ENCODE results near the gene CCDC80. TPM values are rescaled to one million over a fixed set of nuclear protein-coding genes. Genes with fewer than 3 reads are reported as not detected.

Gene CCDC80
- total RNA-seq, 4 donors from 2014 or later, result 29.7 to 207 (median 120) TPM

- Histone ChIP-seq H3K27me3 (no peaks in the 10 kb centered on the region), H3K9me3 (no peaks in the 10 kb centered on the region), H3K4me1 (no peaks in the 10 kb centered on the region), H3K36me3 (no peaks in the 10 kb centered on the region), H3K4me3 (no peak overlapping the region), H3K27ac (no peak overlapping the region)
- TF ChIP-seq, protein P1, sequence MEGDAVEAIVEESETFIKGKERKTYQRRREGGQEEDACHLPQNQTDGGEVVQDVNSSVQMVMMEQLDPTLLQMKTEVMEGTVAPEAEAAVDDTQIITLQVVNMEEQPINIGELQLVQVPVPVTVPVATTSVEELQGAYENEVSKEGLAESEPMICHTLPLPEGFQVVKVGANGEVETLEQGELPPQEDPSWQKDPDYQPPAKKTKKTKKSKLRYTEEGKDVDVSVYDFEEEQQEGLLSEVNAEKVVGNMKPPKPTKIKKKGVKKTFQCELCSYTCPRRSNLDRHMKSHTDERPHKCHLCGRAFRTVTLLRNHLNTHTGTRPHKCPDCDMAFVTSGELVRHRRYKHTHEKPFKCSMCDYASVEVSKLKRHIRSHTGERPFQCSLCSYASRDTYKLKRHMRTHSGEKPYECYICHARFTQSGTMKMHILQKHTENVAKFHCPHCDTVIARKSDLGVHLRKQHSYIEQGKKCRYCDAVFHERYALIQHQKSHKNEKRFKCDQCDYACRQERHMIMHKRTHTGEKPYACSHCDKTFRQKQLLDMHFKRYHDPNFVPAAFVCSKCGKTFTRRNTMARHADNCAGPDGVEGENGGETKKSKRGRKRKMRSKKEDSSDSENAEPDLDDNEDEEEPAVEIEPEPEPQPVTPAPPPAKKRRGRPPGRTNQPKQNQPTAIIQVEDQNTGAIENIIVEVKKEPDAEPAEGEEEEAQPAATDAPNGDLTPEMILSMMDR (IDR thresholded peaks at IDR 0.05), result no peak
- no peak for TF ChIP-seq POLR2A (IDR thresholded peaks at IDR 0.05)
- no peak for DNase-seq
- intact Hi-C loops (cut with DNase I; ENCODE audit: low total_unique reads), result no loop called here
Measured at GRCh38 chr3:112607863-112608262, 33.1 kb downstream of the CCDC80 start.

DNA sequence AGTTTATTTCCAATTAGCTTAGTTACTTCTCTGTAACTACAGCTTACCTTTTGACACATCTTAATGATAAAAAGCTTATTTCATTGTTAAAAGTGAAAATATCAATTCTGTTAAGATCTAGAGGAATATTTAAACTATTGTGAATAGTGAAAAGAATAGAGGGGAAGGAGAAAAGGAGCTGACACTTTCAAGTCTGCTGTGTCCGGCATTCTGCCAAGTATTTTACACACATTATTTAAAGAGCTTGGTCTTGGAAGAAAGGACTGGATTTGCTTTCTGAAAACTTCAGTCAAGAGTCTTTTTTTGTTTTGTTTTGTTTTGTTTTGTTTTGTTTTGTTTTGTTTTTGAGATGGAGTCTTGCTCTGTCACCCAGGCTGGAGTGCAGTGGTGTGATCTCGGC, 34.8 kb downstream of the CCDC80 start:
- no peak for DNase-seq
- H3K36me3 ChIP-seq, result no peaks in the 10 kb centered on the region
- no peak overlapping the region for H3K27ac ChIP-seq
- no peak overlapping the region for H3K4me3 ChIP-seq
- intact Hi-C loops (cut with DNase I; ENCODE audit: low total_unique reads), result no loop called here
- H3K9me3 ChIP-seq, result no peaks in the 10 kb centered on the region
- TF ChIP-seq, protein P1 (IDR thresholded peaks at IDR 0.05), result no peak
- TF ChIP-seq POLR2A (IDR thresholded peaks at IDR 0.05), result no peak
- H3K4me1 ChIP-seq, result no peaks in the 10 kb centered on the region
- no peaks in the 10 kb centered on the region for H3K27me3 ChIP-seq

DNA sequence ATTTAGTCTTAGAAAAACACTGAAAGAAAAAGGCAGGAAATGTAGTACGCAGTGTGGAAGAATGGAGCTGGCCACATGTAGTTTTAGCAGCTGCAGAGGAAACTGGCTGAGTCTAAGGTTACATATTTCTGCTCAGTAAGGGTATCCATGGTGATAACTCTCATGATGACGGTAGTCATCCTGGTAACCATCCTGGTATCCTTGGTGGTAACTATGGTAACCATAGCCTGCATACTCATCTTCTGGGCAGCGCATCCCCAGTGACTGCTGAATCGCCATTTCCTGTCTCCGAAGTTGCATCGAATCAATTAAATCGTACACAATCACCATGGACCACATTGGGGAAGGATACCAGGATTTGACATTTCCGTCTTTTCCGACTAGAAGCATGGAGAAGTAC, 35.7 kb downstream of the CCDC80 start:
- TF ChIP-seq POLR2A (IDR thresholded peaks at IDR 0.05), result no peak
- TF ChIP-seq, protein P1 (IDR thresholded peaks at IDR 0.05), result no peak
- H3K36me3 ChIP-seq, result no peaks in the 10 kb centered on the region

GRCh38 chr3:112604536-112604935, 36.4 kb downstream of the CCDC80 start:
- intact Hi-C loops (cut with DNase I; ENCODE audit: low total_unique reads), result no loop called here
- Histone ChIP-seq H3K4me3 (no peak overlapping the region), H3K27me3 (no peaks in the 10 kb centered on the region), H3K36me3 (no peaks in the 10 kb centered on the region), H3K4me1 (no peaks in the 10 kb centered on the region), H3K9me3 (no peaks in the 10 kb centered on the region), H3K27ac (peak overlapping the region; percentile 20 to 24)
- TF ChIP-seq POLR2A (IDR thresholded peaks at IDR 0.05), result no peak
- TF ChIP-seq, protein P1 (IDR thresholded peaks at IDR 0.05), result no peak
- no peak for DNase-seq

More for the DNA sequence above, 35.7 kb downstream of the CCDC80 start:
- DNase-seq, result no peak
- intact Hi-C loops (cut with DNase I; ENCODE audit: low total_unique reads), result no loop called here
- Histone ChIP-seq H3K4me3 (no peak overlapping the region), H3K27me3 (no peaks in the 10 kb centered on the region), H3K4me1 (no peaks in the 10 kb centered on the region), H3K27ac (peak overlapping the region in 1 of 2 donors; percentile 20), H3K9me3 (no peaks in the 10 kb centered on the region)

DNA sequence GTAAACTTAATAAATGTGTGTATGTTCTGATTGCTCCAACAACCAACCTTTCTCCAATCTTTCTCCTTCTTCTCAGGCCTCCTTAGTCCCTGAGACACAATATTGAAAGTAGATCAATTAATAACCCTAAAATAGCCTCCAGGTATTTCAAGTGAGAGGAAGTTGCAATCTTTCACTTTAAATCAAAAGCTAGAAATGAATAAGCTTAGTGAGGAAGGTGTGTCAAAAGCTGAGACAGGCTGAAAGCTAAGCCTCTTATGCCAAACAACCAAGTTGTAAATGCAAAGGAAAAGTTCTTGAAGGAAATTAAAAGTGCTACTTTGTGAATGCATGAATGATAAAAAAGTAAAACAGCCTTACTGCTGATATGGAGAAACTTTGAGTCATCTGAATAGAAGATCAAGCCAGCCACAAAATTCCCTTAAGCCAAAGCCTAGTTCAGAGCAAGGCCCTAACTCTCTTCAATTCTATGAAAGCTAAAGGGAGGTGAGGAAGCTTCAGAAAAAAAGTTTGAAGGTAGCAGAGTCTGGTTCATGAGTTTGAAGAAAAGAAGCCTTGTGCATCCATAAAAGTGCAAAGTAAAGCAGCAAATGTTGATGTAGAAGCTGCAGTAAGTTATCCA, 38.6 kb downstream of the CCDC80 start:
- no peak overlapping the region for H3K4me3 ChIP-seq
- no peak for DNase-seq
- intact Hi-C loops (cut with DNase I; ENCODE audit: low total_unique reads), result no loop called here
- no peak for TF ChIP-seq POLR2A (IDR thresholded peaks at IDR 0.05)
- TF ChIP-seq, protein P1 (IDR thresholded peaks at IDR 0.05), result no peak
- no peaks in the 10 kb centered on the region for H3K4me1 ChIP-seq
- no peak overlapping the region for H3K27ac ChIP-seq
- H3K9me3 ChIP-seq, result no peaks in the 10 kb centered on the region
- H3K27me3 ChIP-seq, result no peaks in the 10 kb centered on the region
- H3K36me3 ChIP-seq, result no peaks in the 10 kb centered on the region
